BE2C (cell line): ENCODE data around the gene NUP58.

Experiments
- DNase-seq: peaks from one replicate; pipeline ENCODE4 v3.0.0-alpha.2; 2020
- H3K27me3 ChIP-seq: fragments of 250-450 bp; sonication (Bioruptor Pico); 2 replicates; pipeline ENCODE4 v1.5.1; 2020; ENCODE audit warnings: mild to moderate bottlenecking
- H3K36me3 ChIP-seq: fragments of 250-450 bp; sonication (Bioruptor Pico); 2 replicates; pipeline ENCODE4 v1.5.1; 2020; ENCODE audit warnings: mild to moderate bottlenecking
- H3K4me1 ChIP-seq: fragments of 250-450 bp; sonication (Bioruptor Pico); 2 replicates; pipeline ENCODE4 v1.5.1; 2020
- H3K4me3 ChIP-seq: 2 replicates; pipeline ENCODE4 v1.5.1; 2011; ENCODE audit warnings: low read depth, low read length
- H3K9me3 ChIP-seq: fragments of 250-450 bp; sonication (Bioruptor Pico); 2 replicates; pipeline ENCODE4 v1.5.1; 2020
- CTCF ChIP-seq: IDR thresholded peaks from 2 replicates; pipeline ENCODE4 v1.5.1; 2012; ENCODE audit warnings: mild to moderate bottlenecking, low read depth, low read length

The NUP58 gene

GRCh38 chr13:25292301-25292700, 9.1 kb upstream of the NUP58 start:
- DNase-seq, result no peak
- TF ChIP-seq CTCF, result no peak
- Histone ChIP-seq H3K36me3 (no peaks in the 10 kb centered on the region), H3K9me3 (no peaks in the 10 kb centered on the region), H3K4me1 (no peaks in the 10 kb centered on the region), H3K27me3 (no peaks in the 10 kb centered on the region; the same call in 1 of the 2 replicates), H3K4me3 (no peak overlapping the region)

GRCh38 chr13:25295228-25295627, 6.2 kb upstream of the NUP58 start:
- TF ChIP-seq CTCF, result no peak
- no peaks in the 10 kb centered on the region; the same call in 1 of the 2 replicates for H3K27me3 ChIP-seq
- no peak for DNase-seq
- no peaks in the 10 kb centered on the region for H3K9me3 ChIP-seq
- no peaks in the 10 kb centered on the region for H3K4me1 ChIP-seq
- no peak overlapping the region for H3K4me3 ChIP-seq
- no peaks in the 10 kb centered on the region for H3K36me3 ChIP-seq

- DNase-seq, result no peak
- H3K4me1 ChIP-seq, result no peaks in the 10 kb centered on the region
- H3K27me3 ChIP-seq, result no peaks in the 10 kb centered on the region; the same call in 1 of the 2 replicates
- no peak for TF ChIP-seq CTCF
- H3K36me3 ChIP-seq, result no peaks in the 10 kb centered on the region
- H3K4me3 ChIP-seq, result no peak overlapping the region
- no peaks in the 10 kb centered on the region for H3K9me3 ChIP-seq
Measured at GRCh38 chr13:25295701-25296100, 5.7 kb upstream of the NUP58 start.

GRCh38 chr13:25300861-25301346, 521 bp upstream of the NUP58 start:
- no peak for DNase-seq
- H3K4me3 ChIP-seq, result peak overlapping the region; percentile 96
- peaks cover 3% of the 10 kb centered on the region for H3K4me1 ChIP-seq
- peaks cover 17% of the 10 kb centered on the region for H3K36me3 ChIP-seq
- TF ChIP-seq CTCF, result no peak
- no peaks in the 10 kb centered on the region; the same call in 1 of the 2 replicates for H3K27me3 ChIP-seq
- H3K9me3 ChIP-seq, result no peaks in the 10 kb centered on the region

- Histone ChIP-seq H3K4me1 (peaks cover 3% of the 10 kb centered on the region), H3K9me3 (no peaks in the 10 kb centered on the region), H3K4me3 (peak overlapping the region; percentile 96), H3K27me3 (no peaks in the 10 kb centered on the region), H3K36me3 (peaks cover 20% of the 10 kb centered on the region)
- TF ChIP-seq CTCF, result no peak
- DNase-seq, result no peak
Measured at GRCh38 chr13:25302121-25302520, 696 bp downstream of the NUP58 start.

GRCh38 chr13:25306671-25307464, 5.4 kb downstream of the NUP58 start:
- no peaks in the 10 kb centered on the region; the same call in 1 of the 2 replicates for H3K4me1 ChIP-seq
- H3K4me3 ChIP-seq, result no peak overlapping the region
- no peaks in the 10 kb centered on the region for H3K27me3 ChIP-seq
- no peaks in the 10 kb centered on the region for H3K9me3 ChIP-seq
- DNase-seq, result no peak
- TF ChIP-seq CTCF, result no peak
- peaks cover 63% of the 10 kb centered on the region for H3K36me3 ChIP-seq
